CD4-positive, alpha-beta T cell treated with Interleukin-17A for 4 hours (primary cell): ENCODE measurements around the gene FRRS1.
"Not testable (repeated sequence)": the region's sequence is repeated elsewhere in the genome, so short reads cannot be mapped to it uniquely, and the experiment has no call there.

Experiments
- DNase-seq: peaks from one replicate; pipeline ENCODE4 v3.0.0-alpha.2; 2020; ENCODE audit warnings: mixed read lengths

The FRRS1 gene

DNA sequence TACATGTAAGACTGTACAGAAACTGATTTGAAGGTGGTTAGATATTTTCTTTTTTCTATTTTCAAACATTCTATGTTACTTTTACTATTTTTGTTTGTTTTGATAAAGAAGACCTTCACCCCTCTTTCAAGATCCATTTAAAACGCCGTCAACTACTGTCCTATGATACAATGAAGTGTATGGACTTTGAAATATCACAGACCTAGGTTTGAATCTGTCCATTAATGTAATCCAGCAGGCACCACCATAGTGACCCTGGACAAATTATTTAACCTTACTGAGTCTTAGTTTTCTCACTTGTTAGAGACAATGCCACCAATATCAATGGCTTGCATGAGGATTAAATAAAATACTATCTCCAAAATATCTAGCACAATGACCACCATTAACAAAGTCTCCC lies 2.0 kb downstream of the FRRS1 start:
- no peak for DNase-seq

GRCh38 chr1:99763956-99764355 lies 2.5 kb downstream of the FRRS1 start:
- no peak for DNase-seq

DNA sequence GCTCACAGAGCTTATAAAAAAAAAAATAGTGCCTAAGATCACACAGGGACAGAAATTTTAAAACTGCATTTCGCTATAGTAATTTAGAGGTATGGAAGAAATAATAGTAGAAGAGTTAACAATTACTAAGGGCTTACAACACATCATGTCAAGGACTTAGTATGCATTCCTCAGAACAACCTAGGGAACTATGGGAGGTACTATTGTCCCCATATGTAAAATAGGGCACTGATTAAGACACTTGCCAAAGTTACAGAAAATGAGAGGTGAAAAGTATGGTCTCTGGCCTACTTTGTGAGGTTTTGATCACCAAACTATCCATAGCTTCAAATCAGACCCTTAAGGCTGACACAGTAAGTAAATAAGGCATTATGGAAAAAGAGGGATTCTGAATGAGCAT lies 4.7 kb downstream of the FRRS1 start:
- no peak for DNase-seq

GRCh38 chr1:99759518-99760160 lies 6.8 kb downstream of the FRRS1 start:
- no peak for DNase-seq

DNA sequence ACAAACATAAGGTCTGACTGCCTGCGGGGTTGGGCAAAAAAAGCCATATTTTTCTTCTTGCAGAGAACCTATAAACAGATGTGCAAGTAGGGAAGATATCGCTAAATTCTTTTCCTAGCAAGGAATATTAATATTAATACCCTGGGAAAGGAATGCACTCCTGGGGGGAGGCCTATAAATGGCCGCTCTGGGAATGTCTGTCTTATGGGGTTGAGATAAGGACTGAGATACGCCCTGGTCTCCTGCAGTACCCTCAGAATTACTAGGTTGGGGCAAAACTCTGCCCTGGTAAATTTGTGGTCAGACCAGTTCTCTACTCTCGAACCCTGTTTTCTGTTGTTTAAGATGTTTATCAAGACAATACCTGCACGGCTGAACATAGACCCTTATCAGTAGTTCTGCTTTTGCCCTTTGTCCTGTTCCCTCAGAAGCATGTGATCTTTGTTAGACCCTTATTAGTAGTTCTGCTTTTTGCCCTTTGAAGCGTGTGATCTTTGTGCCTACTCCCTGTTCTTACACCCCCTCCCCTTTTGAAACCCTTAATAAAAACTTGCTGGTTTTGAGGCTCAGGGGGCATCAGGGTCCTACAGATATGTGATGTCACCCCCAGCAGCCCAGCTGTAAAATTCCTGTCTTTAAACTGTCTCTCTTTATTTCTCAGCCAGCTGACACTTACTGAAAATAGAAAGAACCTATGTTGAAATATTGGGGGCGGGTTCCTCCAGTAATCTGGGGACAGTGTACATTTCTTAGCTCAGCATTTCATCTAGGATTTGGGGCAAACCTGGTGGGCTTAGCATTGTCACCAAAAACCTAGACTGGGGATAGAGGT lies 7.5 kb downstream of the FRRS1 start:
- DNase-seq = not testable (repeated sequence)

- DNase-seq = no peak
These were observed 8.3 kb downstream of the FRRS1 start for GRCh38 chr1:99758073-99758511.

DNA sequence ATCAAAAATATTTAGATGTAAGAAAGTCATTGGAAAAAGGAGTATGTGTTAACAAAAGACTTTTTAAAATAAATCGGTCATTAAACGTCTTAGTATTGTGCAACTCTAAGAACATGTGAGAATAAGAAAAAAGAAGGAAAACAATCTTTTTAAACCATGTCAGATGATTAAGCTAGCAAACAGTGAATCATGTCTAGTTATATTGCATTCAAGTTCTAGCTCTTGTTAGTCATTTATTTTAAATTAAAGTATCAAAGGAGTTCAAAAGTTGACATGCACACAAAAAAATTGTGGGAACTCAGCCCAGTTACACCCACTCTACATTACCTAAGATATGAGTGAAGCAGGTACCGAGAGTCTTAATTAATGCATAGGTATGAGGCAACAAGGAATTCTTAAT lies 9.8 kb downstream of the FRRS1 start:
- DNase-seq = no peak

GRCh38 chr1:99755664-99756063 lies 10.8 kb downstream of the FRRS1 start:
- DNase-seq = no peak

DNA sequence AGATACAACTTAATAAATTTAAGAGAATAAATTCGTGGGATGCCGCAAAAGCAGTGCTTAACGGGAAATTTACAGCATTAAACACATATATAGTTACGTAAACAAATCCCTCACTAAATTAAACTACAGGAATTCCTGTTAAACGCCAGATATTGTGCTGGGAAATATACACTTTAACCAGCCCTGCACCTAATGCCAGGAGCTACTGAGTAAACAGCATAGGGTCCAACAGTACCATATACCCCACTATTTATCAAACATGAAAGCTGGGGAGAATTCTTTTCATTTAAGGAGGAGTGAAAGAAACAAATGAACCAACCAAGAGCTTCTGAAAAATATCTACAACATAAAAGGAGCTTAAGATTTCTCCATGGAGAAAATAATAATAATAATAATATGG lies 11.7 kb downstream of the FRRS1 start:
- no peak for DNase-seq

DNA sequence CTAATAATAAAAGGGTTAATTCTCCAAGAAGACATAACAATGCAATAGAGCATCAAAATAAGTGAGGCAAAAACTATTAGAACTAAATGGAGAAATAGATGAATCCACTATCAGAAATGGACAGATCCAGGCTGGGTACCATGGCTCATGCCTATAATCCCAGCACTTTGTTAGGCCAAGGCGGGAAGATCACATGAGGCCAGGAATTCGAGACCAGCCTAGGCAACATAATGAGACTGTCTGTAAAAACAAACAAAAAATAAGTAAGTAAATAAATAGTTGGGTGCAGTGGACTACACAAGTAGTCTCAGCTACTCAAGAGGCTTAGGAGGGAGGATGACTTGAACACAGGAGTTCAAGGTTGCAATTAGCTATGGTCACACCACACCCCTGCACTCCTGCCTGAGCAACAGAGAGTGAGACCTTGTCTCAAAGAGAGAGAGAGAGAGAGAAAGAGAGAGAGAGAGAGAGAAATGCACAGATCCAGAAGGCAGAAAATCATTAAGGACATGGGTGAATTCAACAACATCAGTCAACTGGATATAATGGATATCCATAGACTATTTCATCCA lies 12.3 kb downstream of the FRRS1 start:
- DNase-seq = no peak

GRCh38 chr1:99751877-99752504 lies 14.4 kb downstream of the FRRS1 start:
- no peak for DNase-seq

- no peak for DNase-seq
These were observed 16.7 kb downstream of the FRRS1 start for GRCh38 chr1:99749504-99750347.

GRCh38 chr1:99748419-99748818 lies 18.0 kb downstream of the FRRS1 start:
- DNase-seq = no peak

DNA sequence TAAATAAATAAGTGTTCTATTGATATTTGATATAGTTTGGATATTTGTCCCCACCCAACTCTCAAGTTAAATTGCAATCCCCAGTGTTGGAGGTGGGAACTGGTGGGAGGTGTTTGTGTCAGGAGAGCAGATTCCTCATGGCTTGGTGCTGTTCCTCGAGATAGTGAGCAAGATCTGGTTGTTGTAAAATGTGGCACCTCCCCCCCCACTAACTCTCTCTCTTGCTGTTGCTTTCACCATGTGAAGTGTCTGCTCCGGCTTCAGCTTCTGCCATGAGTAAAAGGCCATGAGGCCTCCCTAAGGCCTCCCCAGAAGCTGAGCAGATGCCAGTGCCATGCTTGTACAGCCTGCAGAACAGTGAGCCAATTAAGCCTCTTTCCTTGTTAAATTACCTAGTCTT lies 20.8 kb downstream of the FRRS1 start:
- DNase-seq = no peak

GRCh38 chr1:99745061-99745460 lies 21.4 kb downstream of the FRRS1 start:
- DNase-seq = no peak

DNA sequence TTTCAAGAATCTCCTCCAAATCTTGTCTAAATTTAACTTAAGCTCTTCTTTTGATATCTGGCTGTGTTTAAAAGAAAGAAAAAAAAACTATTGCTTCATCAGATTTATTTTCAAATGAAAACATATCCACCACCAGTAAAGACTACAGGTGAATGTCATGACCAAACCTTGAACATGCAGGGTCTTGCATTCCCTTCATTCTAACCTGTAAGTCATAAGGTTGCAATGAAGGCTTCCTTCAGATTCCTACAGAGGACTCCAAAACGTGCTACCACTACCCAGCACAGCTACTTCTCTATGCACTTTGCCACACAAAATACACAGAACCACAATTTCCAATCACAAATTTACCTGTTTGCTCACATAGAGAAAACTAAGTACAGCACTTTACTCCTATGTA lies 26.3 kb downstream of the FRRS1 start:
- no peak for DNase-seq

DNA sequence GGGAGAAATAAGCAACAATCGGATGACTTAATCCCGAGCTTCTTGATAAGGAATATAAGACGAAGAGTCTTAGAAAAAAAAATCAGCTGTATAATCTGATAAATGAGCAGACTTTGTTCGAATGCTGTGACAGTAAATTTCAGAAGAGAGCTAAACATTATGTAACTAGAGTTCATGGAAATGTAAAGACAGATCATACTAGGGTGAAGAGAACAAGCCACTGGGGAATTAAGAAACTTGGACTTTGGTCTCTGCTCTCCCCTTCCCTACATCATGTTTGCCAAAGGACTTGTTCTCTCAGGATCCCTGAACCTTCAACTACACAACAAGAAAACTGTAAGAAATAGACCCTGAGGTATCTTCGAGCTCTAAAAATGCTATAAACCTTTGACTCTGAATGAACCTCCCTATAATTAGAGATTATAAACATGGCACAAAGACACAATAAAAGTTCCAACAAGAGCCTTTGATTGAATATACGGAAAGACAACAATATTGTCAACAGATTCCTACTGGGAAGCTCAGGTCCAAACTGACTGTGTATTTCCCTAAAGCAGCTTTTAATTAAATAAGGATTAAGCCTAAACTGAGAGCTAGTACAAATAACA lies 27.5 kb downstream of the FRRS1 start:
- DNase-seq = no peak

DNA sequence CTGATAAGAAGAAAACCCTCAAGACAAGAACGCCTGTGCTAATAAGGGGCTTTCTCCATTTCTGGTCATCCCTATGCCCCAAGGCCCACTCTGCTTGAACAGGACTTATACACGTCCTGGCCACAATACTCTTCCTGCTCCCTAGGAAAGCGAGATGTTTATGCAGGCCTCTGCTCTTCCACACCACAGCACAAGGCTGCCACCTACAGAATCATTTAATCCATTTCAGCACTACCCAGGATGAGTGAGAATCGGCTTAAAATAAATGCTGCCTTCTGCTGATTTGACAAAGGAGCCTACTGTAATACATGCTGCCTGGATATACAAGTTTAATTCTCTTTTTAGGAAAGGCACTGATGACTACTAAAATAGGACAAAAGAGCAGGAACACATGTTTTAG lies 29.4 kb downstream of the FRRS1 start:
- DNase-seq = no peak

DNA sequence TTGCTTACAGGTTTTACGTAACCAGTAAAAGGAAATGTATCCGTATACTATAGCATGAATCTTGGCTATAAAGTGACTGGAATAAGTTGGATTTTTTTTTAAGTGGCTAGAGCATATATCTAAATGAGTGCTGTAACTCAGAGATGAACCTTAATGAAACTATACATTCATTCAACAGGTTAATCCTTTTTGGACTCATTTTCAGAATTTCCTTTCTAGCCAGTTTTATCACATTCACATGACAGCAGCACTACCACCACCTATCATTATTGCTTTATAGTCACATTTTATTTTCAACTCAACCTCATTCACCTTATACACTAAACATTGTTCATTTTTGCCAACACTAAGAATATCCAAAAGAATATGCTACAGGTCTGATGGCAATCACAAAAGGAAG lies 30.6 kb downstream of the FRRS1 start:
- no peak for DNase-seq

- no peak for DNase-seq
These were observed 35.1 kb downstream of the FRRS1 start for GRCh38 chr1:99731384-99731783.

DNA sequence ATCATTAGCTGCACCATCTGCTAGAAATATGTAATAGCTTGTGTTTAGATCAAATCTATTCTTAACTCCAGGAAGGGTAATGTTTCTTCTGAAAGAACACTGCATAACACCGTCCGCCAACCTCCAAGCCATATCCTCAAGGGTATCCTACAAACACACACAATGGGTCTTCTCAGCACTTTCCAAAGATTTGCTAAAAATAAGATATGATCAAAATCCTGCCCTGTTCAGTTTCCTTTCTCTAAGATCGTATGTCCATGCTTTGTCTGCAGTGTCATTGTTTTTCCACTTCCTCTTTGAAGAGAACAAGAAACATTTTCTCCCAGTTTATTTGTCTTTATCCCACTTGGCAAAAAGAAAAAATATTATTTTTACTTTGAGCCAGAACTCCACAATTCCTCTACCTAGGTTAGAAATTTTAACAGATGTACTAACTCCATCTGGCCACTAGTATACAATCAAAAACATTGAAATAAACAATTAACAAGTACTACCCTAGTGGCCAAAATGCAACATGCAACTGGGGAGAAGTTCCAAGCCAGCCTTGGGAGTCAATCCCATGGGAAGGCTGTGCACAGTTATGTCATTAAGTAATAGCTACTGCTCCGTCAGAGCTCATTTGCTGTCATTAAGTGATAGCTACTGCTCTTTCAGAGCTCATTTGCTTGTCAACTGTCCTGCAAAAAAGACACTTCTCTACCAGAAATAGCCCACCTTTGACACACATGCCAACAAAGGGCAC lies 37.8 kb downstream of the FRRS1 start:
- no peak for DNase-seq
